ENCODE measurements around the gene NT5M. TPM values are rescaled to one million over a fixed set of nuclear protein-coding genes. Genes with fewer than 3 reads are reported as not detected.
A peak's percentile ranks its signal among the peaks of the same experiment; 100 is the strongest.

NT5M gene
- total and polyA plus RNA-seq, 4 experiments from 2014 or later: 0.37 to 2.9 (median 2.0) TPM

DNA sequence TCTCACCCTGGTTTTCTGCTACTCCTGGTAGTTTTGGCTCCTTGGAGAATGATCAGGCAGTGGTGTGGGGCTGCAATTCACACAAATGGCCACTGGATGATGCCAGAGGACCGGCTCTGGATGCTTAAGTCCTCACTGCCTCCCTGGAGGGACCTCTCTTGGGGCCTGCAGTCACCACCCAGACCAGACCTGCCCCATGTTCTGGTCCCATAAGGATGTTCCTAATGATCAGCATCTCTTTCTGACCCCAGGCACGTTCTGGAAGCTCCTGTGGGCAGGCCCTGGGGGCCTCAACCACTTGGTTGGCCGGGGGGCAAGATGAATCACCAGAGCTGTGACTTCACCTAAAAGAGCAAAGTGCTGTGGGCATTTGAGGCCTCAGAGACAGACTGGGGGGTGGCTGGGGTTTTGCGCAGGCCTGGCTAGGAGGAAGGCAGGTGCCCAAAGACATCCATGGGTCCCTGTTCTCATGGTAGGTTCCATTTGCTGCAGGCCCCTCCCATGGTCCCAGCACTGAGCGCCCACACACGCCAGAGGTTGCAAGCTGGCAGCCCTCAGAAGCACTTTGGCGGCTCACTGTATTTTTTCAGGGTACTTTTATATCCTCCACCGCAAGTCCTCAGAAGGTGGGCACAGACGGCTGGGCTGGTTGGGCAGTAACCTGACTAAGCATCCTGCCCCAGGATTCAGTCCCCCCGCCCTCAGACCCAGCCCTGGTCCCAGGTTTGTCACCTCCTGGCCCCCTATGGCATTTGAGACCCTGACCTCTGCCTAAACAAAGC, 53.2 kb downstream of the NT5M start:
- Histone ChIP-seq H3K27me3 (ENCODE audit: insufficient read depth, low read length) (no peaks in the 10 kb centered on the region), H3K4me1 (ENCODE audit: insufficient read depth, low read length) (no peaks in the 10 kb centered on the region), H3K36me3 (ENCODE audit: insufficient read depth, low read length) (no peaks in the 10 kb centered on the region), H3K9me3 (ENCODE audit: control insufficient read depth in 1 of 2, low read length in 2 of 2) (no peaks in the 10 kb centered on the region), H3K4me3 (ENCODE audit: low read length in 2 of 2) (no peak overlapping the region), H3K27ac (ENCODE audit: low read depth, low read length) (no peak overlapping the region)
- intact Hi-C loops (cut with micrococcal nuclease): loop anchor here (1.0 kb wide), 2 partner anchors 140 to 212 kb away; partner anchors contain the start of gene RASD1
- Mint-ChIP-seq H3K27me3 (peaks cover 1 to 4% of the 10 kb centered on the region in 2 donors), H3K27ac (peak overlapping the region in 1 of 7 donors; percentile 46), H3K4me3 (no peak overlapping the region), H3K4me1 (peaks cover 0 to 7% (median 1%) of the 10 kb centered on the region in 4 donors), H3K36me3 (no peaks in the 10 kb centered on the region), H3K9me3 (peaks cover 0 to 3% (median 0%) of the 10 kb centered on the region in 8 donors)
- ChIA-PET CTCF (ENCODE audit: partially characterized antibody) (interaction anchor here (0.8 to 4.5 kb wide), 9 partner anchors 8 to 285 kb away, joined by 3 to 82 read pairs (median 12); partner anchors contain the start of gene RASD1), POLR2A (ENCODE audit: partially characterized antibody) (no interaction called here)
- DNase-seq: peak; percentile 59 to 65 (median 64)

DNA sequence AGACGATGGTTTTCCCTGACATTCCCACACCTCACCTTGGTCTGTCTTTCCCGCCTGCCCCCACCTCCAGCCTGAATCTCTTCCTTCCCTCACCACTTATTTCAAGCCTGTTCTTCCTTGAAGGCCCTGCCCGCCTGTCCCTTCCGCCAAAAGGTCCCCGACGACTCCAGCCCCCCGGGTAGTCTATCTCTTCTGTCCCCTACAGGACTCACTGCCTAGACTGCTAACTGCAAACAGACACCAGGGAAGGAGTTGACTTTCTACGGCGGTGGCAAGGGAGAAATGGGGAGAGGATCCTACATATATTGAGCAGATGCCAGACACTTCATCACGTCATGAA, 53.7 kb downstream of the NT5M start:
- Histone ChIP-seq H3K36me3 (ENCODE audit: insufficient read depth, low read length) (no peaks in the 10 kb centered on the region), H3K9me3 (ENCODE audit: control insufficient read depth in 1 of 2, low read length in 2 of 2) (no peaks in the 10 kb centered on the region), H3K27ac (ENCODE audit: low read depth, low read length) (no peak overlapping the region), H3K4me1 (ENCODE audit: insufficient read depth, low read length) (no peaks in the 10 kb centered on the region), H3K4me3 (ENCODE audit: low read length in 2 of 2) (no peak overlapping the region), H3K27me3 (ENCODE audit: insufficient read depth, low read length) (no peaks in the 10 kb centered on the region)
- no peak overlapping the region for H3K27ac Mint-ChIP-seq
- peaks cover 1 to 4% of the 10 kb centered on the region in 2 donors for H3K27me3 Mint-ChIP-seq
- POLR2A ChIA-PET (ENCODE audit: partially characterized antibody): no interaction called here
- peaks cover 0 to 7% (median 1%) of the 10 kb centered on the region in 4 donors for H3K4me1 Mint-ChIP-seq
- CTCF ChIA-PET (ENCODE audit: partially characterized antibody): interaction anchor here (0.8 to 4.5 kb wide), 6 partner anchors 35 to 284 kb away, joined by 3 to 82 read pairs (median 16); no protein-coding TSS in a partner anchor
- no peaks in the 10 kb centered on the region for H3K36me3 Mint-ChIP-seq
- no peak for DNase-seq
- intact Hi-C loops (cut with micrococcal nuclease): loop anchor here (1.0 kb wide), 2 partner anchors 139 to 211 kb away; partner anchors contain the start of gene RASD1
- no peak overlapping the region for H3K4me3 Mint-ChIP-seq
- peaks cover 0 to 3% (median 0%) of the 10 kb centered on the region in 8 donors for H3K9me3 Mint-ChIP-seq

DNA sequence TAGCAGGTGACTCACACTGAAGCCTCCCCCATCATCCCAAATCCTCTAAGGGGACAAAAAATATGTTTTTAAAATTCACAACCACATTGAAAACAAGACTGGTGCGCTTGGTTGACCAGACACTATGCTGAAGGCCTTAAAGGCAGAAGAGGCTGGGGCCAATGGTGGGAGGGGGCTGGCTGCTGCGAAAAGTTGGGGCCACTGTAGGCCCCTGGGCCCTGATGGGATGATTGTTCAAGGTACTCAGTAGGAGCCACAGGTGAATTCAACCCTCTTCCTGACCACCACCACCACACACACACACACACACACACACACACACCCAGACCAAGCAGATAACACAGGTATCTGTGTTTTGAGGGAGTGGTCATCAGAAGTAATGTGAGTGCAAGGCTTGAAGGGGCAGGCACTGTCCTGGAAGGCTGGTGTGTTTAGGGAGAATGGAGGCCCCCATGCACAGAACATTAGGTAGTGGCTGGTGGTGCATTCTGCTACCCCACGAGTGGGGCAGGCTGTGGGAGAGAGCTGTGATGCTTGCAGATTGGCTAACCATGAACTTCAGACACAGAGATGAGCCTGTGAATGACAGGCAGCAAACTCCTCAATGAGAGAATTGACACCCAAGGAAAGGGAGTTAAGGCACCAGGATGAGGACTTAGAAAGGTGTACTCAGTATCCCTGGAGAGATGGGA, 55.0 kb downstream of the NT5M start:
- no peak overlapping the region for H3K27ac ChIP-seq (ENCODE audit: low read depth, low read length)
- H3K9me3 Mint-ChIP-seq: peaks cover 0 to 3% (median 0%) of the 10 kb centered on the region in 8 donors
- no peaks in the 10 kb centered on the region for H3K27me3 ChIP-seq (ENCODE audit: insufficient read depth, low read length)
- H3K36me3 ChIP-seq (ENCODE audit: insufficient read depth, low read length): no peaks in the 10 kb centered on the region
- H3K9me3 ChIP-seq (ENCODE audit: control insufficient read depth in 1 of 2, low read length in 2 of 2): no peaks in the 10 kb centered on the region
- DNase-seq: no peak
- CTCF ChIA-PET (ENCODE audit: partially characterized antibody): interaction anchor here (1.7 to 1.9 kb wide), 2 partner anchors 79 to 82 kb away, joined by 4 to 5 read pairs; no protein-coding TSS in a partner anchor
- peak overlapping the region in 1 of 7 donors; percentile 10 for H3K27ac Mint-ChIP-seq
- H3K4me1 Mint-ChIP-seq: peaks cover 0 to 7% (median 2%) of the 10 kb centered on the region in 4 donors
- H3K4me3 ChIP-seq (ENCODE audit: low read length in 2 of 2): no peak overlapping the region
- POLR2A ChIA-PET (ENCODE audit: partially characterized antibody): no interaction called here
- H3K27me3 Mint-ChIP-seq: peaks cover 4 to 5% of the 10 kb centered on the region in 2 donors
- intact Hi-C loops (cut with micrococcal nuclease): no loop called here
- H3K36me3 Mint-ChIP-seq: no peaks in the 10 kb centered on the region
- H3K4me3 Mint-ChIP-seq: no peak overlapping the region
- H3K4me1 ChIP-seq (ENCODE audit: insufficient read depth, low read length): no peaks in the 10 kb centered on the region

DNA sequence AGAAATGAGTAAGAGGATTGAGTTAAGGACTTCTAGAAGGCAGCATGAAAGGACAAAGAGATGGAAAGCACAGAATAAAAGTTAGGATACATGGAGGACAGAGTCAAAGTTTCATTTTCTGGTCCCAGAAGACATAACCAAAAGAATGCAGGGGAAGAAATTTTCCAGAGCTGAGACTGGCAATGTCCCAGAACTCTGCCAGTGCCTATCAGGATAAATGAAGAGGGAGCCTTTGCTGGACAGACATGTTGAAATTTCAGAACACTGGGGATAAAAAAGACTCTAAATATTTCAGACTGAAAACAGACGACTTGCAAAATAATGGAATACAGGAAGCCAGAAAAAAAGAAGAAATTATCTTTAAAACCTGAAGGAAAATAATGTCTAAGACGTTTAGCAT, 55.7 kb downstream of the NT5M start:
- intact Hi-C loops (cut with micrococcal nuclease): no loop called here
- Mint-ChIP-seq H3K4me3 (no peak overlapping the region), H3K27ac (peak overlapping the region in 1 of 7 donors; percentile 24), H3K4me1 (peaks cover 0 to 7% (median 2%) of the 10 kb centered on the region in 4 donors), H3K9me3 (peaks cover 0 to 3% (median 0%) of the 10 kb centered on the region in 8 donors), H3K27me3 (peaks cover 4 to 7% of the 10 kb centered on the region in 2 donors), H3K36me3 (no peaks in the 10 kb centered on the region)
- Histone ChIP-seq H3K9me3 (ENCODE audit: control insufficient read depth in 1 of 2, low read length in 2 of 2) (no peaks in the 10 kb centered on the region), H3K27me3 (ENCODE audit: insufficient read depth, low read length) (no peaks in the 10 kb centered on the region), H3K27ac (ENCODE audit: low read depth, low read length) (no peak overlapping the region), H3K4me1 (ENCODE audit: insufficient read depth, low read length) (no peaks in the 10 kb centered on the region), H3K4me3 (ENCODE audit: low read length in 2 of 2) (no peak overlapping the region), H3K36me3 (ENCODE audit: insufficient read depth, low read length) (no peaks in the 10 kb centered on the region)
- ChIA-PET CTCF (ENCODE audit: partially characterized antibody) (interaction anchor here (1.0 to 1.9 kb wide), 3 partner anchors 78 to 138 kb away, joined by 4 to 5 read pairs (median 4); no protein-coding TSS in a partner anchor), POLR2A (ENCODE audit: partially characterized antibody) (no interaction called here)
- no peak for DNase-seq

DNA sequence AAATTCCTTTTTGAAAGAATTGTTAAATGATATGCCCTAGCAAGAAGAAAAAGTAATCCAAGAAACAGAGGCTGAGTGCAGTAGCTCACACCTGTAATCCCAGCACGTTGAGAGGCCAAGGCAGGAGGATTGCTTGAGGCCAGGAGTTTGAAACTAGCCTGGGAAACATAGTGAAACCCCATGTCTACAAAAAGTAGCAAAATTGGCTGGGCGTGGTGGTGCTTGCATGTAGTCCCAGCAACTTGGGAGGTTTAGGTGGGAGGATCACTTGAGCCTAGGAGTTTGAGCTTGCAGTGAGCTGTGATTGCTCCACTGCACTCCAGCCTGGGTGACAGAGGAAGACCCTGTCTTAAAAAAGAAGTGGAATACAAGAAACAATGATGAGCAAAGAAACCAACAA, 56.1 kb downstream of the NT5M start:
- H3K4me1 ChIP-seq (ENCODE audit: insufficient read depth, low read length): no peaks in the 10 kb centered on the region
- no peak overlapping the region for H3K4me3 Mint-ChIP-seq
- peaks cover 0 to 7% (median 2%) of the 10 kb centered on the region in 4 donors for H3K4me1 Mint-ChIP-seq
- no peak for DNase-seq
- POLR2A ChIA-PET (ENCODE audit: partially characterized antibody): no interaction called here
- no peaks in the 10 kb centered on the region for H3K9me3 ChIP-seq (ENCODE audit: control insufficient read depth in 1 of 2, low read length in 2 of 2)
- no peak overlapping the region for H3K4me3 ChIP-seq (ENCODE audit: low read length in 2 of 2)
- no peaks in the 10 kb centered on the region for H3K27me3 ChIP-seq (ENCODE audit: insufficient read depth, low read length)
- H3K27ac ChIP-seq (ENCODE audit: low read depth, low read length): no peak overlapping the region
- H3K27ac Mint-ChIP-seq: no peak overlapping the region
- H3K9me3 Mint-ChIP-seq: peaks cover 0 to 3% (median 0%) of the 10 kb centered on the region in 8 donors
- no peaks in the 10 kb centered on the region for H3K36me3 ChIP-seq (ENCODE audit: insufficient read depth, low read length)
- intact Hi-C loops (cut with micrococcal nuclease): no loop called here
- peaks cover 4 to 7% of the 10 kb centered on the region in 2 donors for H3K27me3 Mint-ChIP-seq
- CTCF ChIA-PET (ENCODE audit: partially characterized antibody): interaction anchor here (1.0 to 1.9 kb wide), 5 partner anchors 78 to 209 kb away, joined by 3 to 5 read pairs (median 4); no protein-coding TSS in a partner anchor
- H3K36me3 Mint-ChIP-seq: no peaks in the 10 kb centered on the region

DNA sequence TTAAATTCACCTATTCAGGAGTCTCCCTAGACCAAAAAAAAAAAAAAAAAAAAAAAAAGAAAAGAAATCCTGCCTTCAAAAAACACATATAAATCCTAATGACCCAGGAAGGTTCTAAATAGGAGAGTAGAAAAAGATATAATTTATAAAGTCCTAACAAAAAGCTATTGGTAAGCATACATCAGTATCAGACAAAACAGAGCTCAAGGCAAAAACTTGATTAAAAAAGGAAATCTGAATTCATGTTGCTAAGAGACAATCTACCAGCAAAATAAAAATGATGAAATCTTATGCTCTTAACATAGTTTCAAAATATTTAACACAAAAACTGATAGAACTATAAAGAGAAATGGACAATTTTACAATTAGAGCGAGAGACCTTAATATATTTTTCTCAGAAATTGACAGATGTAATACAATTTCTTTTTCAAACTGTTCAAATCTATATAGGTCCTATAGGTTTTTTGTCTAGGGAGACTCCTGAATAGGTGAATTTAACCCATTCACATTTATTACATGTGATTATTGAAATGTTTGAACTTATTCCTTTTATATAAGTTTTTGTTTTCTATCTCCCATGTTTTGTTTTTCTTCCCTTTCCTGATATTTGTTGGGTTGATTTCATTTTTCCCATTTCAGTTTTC, 57.0 kb downstream of the NT5M start:
- no peaks in the 10 kb centered on the region for H3K36me3 Mint-ChIP-seq
- ChIA-PET CTCF (ENCODE audit: partially characterized antibody) (interaction anchor here (1.0 to 1.9 kb wide), 5 partner anchors 77 to 254 kb away, joined by 3 to 5 read pairs (median 4); no protein-coding TSS in a partner anchor), POLR2A (ENCODE audit: partially characterized antibody) (no interaction called here)
- no peak overlapping the region for H3K27ac ChIP-seq (ENCODE audit: low read depth, low read length)
- H3K4me3 ChIP-seq (ENCODE audit: low read length in 2 of 2): no peak overlapping the region
- peaks cover 4 to 7% of the 10 kb centered on the region in 2 donors for H3K27me3 Mint-ChIP-seq
- intact Hi-C loops (cut with micrococcal nuclease): no loop called here
- no peaks in the 10 kb centered on the region for H3K36me3 ChIP-seq (ENCODE audit: insufficient read depth, low read length)
- no peaks in the 10 kb centered on the region for H3K27me3 ChIP-seq (ENCODE audit: insufficient read depth, low read length)
- H3K9me3 ChIP-seq (ENCODE audit: control insufficient read depth in 1 of 2, low read length in 2 of 2): no peaks in the 10 kb centered on the region
- H3K4me3 Mint-ChIP-seq: no peak overlapping the region
- DNase-seq: no peak
- no peak overlapping the region for H3K27ac Mint-ChIP-seq
- peaks cover 0 to 2% (median under 1%) of the 10 kb centered on the region in 4 donors for H3K4me1 Mint-ChIP-seq
- peaks cover 0 to 3% (median 0%) of the 10 kb centered on the region in 8 donors for H3K9me3 Mint-ChIP-seq
- no peaks in the 10 kb centered on the region for H3K4me1 ChIP-seq (ENCODE audit: insufficient read depth, low read length)

DNA sequence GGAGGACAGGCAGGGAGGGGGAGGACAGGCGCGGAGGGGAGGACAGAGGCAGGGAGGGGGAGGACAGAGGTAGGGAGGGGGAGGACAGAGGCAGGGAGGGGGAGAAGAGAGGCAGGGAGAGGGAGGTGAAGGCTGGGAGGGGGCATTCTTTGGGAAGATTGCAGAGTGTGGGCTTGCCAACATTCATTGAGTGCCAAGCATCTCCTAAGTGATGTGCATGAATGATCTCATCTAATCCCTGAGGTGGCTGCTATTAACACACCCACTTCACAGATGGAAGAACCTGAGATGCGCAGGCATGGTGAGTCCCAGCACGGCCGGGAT, 58.3 kb downstream of the NT5M start:
- ChIA-PET POLR2A (ENCODE audit: partially characterized antibody) (no interaction called here), CTCF (ENCODE audit: partially characterized antibody) (no interaction called here)
- H3K4me3 Mint-ChIP-seq: no peak overlapping the region

More for the DNA sequence above, 58.3 kb downstream of the NT5M start:
- no peaks in the 10 kb centered on the region for H3K27me3 ChIP-seq (ENCODE audit: insufficient read depth, low read length)
- Mint-ChIP-seq H3K4me1 (peaks cover 0 to 2% (median 0%) of the 10 kb centered on the region in 4 donors), H3K9me3 (peaks cover 0 to 3% (median 0%) of the 10 kb centered on the region in 8 donors), H3K36me3 (no peaks in the 10 kb centered on the region), H3K27ac (no peak overlapping the region), H3K27me3 (peaks cover 2 to 9% of the 10 kb centered on the region in 2 donors)
- H3K4me3 ChIP-seq (ENCODE audit: low read length in 2 of 2): no peak overlapping the region
- intact Hi-C loops (cut with micrococcal nuclease): no loop called here
- no peaks in the 10 kb centered on the region for H3K9me3 ChIP-seq (ENCODE audit: control insufficient read depth in 1 of 2, low read length in 2 of 2)
- H3K36me3 ChIP-seq (ENCODE audit: insufficient read depth, low read length): no peaks in the 10 kb centered on the region
- DNase-seq: no peak
- H3K27ac ChIP-seq (ENCODE audit: low read depth, low read length): no peak overlapping the region
- no peaks in the 10 kb centered on the region for H3K4me1 ChIP-seq (ENCODE audit: insufficient read depth, low read length)
